ENCODE measurements around the gene TFAP2E.

The TFAP2E gene

DNA sequence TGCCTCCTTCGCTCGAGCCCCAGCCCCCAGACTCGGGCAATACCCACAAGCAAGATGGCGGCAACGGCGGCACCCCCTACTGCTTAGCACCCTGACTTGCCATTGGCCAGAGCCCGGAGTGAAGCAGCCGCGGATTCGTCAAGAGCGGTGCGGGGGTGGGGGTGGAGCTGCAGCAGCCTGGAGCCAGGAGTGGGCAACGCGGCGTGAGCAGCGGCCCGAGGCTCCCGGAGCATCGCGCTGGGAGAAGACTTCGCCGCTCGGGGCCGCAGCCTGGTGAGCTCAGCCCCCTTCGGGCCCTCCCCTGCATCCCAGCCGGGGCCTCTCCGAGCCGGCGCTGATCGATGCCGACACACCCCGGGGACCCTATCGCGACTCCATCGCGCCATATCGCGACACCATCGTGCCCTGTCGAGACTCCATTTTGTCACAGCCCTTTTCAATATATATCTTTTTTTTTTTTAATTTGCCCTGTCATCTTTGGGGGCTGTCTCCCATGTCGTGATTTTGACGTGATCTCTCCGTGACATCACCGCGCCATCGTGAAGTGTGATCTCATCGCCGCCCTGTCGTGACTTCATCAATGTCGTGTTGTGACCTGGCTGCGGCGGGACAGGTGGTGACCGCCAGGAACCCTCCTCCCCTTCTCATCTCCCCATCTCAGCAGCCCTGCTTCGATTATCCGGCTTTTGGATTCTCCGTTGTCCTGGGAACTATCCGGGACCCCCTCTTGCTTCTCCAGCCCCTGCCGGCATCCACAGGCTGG is 15.3 kb upstream of the TFAP2E start, which contains the start of gene NCDN:
TSS of gene NCDN (plus strand) at position 189 of the 763 bp plus-strand sequence. CDS start at position 581, 392 bp downstream.
- DNase-seq: peak; percentile 94

DNA sequence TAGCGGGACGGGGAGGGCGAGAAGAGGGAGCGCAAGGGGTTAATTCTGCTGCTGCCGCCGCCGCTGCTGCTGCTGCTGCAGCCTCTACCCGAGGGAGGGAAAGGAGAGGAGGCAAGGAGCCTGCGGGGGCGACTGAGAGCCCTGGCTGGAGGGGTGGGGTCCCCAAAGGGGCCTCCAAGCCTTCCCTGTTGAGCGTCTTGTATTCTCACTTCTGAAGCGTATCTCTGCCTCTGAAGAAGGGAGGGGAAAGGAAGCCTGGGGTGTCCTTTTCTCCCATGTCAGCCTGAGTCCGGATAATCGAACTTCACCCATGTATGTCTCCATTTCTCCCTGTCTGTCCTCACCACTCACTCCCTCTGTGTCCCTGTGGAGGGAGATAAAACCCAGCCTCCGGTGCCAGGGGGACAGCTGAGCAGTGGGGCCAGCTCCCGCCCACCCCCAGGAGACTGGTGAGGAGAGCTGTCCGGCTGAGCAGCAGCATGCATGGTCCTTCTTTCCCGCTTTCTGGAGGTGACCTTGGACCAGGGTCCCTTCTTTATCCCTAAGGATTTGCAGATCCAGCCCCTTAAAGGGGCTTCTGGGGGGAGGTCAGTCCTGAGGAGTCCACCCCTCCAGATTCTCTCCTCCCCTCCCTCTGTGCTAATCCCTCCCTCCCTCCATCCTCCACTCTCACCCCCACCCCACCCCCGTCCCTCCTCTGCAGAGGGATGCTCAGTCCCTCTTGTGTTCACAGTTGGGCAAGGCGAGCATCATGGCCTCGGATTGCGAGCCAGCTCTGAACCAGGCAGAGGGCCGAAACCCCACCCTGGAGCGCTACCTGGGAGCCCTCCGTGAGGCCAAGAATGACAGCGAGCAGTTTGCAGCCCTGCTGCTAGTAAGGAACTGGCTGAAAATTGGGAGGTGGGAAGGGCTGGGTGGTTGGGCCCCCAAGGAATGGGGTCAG is 14.5 kb upstream of the TFAP2E start:
- no peak for DNase-seq

DNA sequence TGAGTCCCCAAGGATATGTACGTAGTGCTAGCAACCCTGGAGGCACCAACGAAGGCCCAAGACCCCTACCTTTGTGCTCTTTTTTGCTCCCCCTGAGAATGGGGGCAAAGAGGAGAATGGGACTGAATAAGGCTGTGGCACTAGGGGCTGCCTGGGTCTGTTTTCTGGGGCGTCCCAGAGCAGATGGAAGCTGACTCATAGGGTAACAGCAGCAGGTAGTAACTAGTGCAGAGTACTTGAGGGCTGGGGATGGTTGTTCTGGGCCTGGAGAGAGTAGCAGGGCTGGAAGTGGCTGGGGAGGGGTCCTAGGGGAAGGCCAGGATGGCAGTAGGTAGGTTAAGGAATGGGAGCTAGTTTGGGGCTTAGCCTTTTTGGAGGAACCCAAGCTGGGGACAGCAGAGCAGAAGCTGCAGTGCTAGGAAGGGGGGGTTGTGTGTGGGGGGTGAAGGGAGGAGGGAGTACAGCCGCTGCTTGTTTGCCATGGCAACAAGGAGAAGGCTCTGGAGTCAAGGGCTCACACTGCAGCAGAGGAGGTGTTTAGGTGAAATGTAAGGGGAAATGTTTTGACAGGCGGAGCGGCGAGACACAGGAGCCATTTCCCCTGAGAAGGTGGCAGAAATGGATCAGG is 13.7 kb upstream of the TFAP2E start:
- DNase-seq: no peak

DNA sequence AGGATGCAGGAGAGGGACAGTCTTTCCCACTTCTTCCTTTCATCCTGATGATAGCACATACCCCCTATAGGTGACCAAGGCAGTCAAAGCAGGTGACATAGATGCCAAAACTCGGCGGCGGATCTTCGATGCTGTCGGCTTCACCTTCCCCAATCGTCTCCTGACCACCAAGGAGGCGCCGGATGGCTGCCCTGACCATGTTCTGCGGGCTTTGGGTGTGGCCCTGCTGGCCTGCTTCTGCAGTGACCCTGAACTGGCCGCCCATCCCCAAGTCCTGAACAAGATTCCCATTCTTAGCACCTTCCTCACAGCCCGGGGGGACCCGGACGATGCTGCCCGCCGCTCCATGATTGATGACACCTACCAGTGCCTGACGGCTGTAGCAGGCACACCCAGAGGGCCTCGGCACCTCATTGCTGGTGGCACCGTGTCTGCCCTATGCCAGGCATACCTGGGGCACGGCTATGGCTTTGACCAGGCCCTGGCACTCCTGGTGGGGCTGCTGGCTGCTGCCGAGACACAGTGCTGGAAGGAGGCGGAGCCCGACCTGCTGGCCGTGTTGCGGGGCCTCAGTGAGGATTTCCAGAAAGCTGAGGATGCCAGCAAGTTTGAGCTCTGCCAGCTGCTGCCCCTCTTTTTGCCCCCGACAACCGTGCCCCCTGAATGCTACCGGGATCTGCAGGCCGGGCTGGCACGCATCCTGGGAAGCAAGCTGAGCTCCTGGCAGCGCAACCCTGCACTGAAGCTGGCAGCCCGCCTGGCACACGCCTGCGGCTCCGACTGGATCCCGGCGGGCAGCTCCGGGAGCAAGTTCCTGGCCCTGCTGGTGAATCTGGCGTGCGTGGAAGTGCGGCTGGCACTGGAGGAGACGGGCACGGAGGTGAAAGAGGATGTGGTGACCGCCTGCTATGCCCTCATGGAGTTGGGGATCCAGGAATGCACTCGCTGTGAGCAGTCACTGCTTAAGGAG is 12.6 kb upstream of the TFAP2E start:
- no peak for DNase-seq

DNA sequence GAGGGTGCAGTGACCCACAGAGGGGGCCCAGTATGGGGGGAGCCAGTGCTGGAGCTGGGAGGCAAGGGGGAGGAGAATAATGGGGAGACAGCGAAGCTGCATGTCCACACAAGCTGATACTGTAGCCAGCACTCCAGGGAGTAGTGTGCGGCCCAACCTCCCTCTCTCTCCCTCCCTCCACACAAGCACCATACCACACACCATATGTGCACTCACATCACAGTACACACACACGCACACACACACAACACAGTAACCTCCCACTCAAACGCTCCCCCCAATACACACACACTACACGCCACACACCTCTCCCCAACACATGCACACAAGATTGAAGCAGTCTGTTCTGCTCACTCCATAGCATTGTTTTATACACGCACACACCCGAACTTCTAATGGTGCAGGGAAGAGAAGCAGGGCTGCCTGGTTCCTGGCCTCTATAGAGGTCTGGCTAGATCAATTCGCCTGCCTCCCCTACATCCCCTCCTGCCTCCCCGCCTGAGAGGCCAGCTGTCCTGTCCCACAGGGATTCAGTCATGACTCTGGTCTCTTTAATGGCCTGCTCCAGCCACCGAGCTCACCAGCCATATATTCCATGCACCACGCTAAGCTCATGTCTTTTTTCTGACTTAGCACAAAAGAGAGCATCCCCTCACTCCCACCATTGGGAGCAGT is 11.7 kb upstream of the TFAP2E start:
- no peak for DNase-seq

DNA sequence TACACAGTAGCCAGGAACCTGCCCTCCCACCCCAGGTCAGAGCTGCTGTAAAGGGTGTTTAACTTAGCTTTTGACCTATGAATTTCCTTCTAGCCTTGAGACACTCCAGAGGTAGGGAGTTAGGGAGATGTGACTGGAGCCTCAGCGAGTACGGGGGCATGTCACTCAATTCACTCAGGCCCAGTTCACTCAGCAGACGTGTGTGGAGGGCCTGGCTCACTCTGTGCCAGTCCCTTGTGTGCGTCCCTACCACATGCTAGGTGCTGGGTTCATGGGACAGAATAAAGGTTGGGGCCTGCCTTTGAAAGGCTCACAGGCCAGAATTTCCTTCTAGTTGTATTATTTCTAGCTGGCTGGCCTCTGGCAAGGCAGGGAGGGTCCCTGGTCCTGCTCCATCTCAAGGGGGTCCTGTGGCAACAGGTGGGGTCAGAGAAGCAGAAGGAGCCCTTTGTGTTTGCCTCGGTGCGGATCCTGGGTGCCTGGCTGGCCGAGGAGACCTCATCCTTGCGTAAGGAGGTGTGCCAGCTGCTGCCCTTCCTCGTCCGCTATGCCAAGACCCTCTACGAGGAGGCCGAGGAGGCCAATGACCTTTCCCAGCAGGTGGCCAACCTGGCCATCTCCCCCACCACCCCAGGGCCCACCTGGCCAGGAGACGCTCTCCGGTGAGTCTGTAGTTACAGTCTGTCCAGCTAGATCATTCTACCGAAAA is 11.0 kb upstream of the TFAP2E start:
- DNase-seq: no peak

DNA sequence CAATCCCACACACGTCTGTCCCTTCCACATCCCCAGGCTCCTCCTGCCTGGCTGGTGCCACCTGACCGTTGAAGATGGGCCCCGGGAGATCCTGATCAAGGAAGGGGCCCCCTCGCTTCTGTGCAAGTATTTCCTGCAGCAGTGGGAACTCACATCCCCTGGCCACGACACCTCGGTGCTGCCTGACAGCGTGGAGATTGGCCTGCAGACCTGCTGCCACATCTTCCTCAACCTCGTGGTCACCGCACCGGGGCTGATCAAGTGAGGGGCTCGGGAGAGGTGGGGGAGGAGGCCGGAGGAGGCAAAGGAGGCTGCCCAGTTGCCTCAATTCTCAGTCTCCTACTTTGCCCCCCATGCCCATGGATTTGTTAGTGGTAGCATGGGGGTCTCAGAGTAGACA is 9.9 kb upstream of the TFAP2E start:
- DNase-seq: no peak

DNA sequence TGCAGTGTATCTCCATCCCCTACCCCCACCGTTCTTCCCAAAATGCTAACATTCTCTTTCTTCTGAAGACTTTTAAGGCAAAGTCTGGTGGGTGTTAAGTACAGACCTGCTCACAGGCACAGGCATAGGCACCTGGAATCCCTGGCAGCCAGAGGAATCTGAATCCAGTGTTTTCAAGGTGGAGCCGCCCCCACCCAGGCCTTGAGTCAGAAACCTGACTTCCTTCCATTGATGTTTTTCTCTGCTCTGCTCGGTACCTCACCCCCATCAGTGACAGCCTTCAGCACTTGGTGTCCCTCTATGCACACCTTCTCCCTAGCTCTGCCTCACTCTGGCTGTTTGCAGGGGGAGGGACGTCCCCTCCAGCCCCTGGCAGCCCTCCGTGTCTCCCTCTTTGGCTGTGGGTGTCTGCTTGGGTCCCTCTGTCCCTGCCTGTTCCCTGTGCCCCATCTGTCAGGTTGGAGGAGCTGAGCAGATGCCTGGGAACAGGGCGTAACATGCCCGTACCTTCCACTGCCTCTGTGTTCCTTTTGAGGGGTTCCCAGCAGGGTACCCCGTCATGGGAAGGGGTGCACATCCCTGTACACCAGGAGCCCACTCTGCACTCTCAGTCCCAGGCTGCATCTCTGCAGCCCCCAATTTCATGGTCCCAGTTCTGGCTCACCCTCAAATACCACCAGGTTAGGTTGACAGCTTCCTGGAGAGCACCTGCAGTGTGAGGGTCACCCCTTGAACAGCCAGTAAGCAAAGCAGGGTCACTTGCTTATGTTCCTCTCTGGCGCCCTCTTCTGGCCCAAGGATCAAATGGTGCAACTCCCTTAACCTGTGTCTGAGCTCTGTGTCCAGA is 8.9 kb upstream of the TFAP2E start:
- peak; percentile 82 for DNase-seq

DNA sequence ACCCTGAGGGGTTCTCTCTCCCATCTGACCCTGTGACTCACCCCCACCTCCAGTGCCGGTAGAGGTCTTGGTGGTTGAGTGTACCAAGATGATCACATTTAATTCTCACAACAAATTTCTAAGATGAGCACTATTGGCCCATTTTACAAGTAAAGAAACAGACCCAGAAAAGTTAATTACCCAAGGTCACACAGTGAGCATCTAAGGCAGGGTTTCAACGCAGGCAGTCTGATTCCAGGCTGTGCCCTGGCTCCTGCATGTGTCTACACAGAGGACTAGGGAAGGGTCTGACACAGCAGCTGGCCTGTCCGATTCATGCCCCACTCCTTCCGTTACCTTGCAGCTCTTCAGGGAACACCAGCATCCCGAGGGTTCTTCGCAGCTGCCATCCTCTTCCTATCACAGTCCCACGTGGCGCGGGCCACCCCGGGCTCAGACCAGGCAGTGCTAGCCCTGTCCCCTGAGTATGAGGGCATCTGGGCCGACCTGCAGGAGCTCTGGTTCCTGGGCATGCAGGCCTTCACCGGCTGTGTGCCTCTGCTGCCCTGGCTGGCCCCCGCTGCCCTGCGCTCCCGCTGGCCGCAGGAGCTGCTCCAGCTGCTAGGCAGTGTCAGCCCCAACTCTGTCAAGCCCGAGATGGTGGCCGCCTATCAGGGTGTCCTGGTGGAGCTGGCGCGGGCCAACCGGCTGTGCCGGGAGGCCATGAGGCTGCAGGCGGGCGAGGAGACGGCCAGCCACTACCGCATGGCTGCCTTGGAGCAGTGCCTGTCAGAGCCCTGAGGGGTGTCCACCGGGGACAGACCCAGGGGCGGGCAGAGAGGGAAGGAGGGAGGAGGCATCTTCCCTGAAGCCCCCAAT is 8.0 kb upstream of the TFAP2E start:
- DNase-seq: no peak

DNA sequence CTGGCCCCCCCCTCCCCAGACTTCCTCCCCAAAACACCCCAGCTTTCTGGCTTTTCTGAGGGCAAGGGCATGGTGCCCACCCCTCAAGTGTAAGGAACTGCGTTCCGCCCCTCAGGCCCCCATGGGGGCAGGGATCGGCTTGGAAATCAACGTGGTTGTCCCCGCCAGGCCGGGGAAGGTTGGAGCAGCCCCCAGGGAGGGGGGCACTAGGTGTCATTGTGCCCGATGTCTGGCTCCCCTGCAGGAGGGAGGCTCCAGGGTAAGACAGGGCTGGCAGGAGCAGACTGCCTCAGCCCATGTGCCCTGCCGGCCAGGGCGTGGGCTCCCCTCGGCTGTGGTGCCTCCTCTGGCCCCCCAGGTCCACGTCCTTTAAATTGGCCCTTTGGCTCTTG is 7.4 kb upstream of the TFAP2E start:
- no peak for DNase-seq

DNA sequence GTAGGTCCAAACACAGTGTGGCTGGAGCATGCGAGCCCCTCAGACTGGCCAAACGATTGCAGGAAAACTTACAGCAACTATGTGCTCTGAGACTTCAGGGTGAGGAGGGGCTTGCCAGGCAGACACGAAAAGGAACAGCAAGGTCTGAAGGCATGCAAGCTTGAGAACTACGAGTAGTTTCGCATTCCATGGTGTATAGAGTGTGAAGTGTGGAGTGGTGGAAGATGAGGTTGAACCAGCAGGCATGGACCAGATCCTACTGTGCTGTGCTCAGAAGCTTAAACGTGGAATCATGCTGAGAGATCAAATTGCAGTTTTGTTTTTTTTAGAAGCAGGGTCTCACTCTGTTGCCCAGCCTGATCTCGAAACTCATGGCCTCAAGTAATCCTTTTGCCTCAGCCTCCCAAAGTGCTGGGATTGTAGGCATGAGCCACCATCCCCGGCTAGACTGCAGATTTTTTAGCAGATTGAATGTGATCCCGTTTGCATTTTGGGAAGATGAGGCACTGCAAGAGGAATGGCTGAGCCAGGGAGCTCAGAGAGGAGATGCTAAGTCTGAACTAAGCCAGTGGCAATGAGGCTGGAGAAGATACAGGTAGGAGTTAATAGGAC is 5.1 kb upstream of the TFAP2E start:
- no peak for DNase-seq

DNA sequence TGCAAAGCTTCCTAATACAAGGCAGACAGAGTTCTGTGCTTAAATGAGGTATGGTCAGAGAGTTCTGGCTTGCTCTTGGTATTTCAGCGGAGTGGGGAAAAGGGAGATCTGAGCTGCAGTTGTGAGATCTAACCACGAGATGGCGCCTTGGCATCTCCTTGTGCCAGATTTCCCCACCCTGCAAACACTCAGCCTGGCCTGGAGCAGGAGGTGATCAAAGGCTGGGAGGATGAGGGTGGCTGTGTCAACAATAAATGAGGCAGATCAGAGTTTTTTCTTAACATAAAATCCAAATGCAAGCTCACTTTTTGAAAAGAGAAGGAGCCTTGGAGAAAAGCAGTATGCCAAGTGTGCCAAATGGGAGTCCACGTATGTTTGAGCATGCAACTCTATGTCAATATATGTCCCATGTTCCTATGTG is 4.1 kb upstream of the TFAP2E start:
- DNase-seq: peak; percentile 57

DNA sequence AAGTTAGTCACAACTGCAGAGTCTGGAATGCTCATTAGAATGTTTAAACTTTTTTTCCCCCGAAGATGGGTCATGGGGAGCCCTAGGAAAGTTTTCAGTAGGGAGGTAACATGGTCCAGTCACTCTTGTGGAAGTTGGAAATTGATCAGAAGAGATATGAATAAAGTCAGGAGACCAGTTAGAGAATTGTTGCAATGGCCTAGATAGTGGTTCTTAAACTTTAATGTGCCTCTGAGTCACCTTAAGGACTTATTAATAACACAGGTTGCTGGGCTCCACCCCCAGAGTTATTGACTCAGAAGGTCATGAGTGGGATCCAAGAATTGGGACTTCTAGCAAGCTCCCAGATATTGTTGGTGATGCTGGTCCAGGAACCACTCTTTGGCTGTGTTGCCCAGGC is 3.2 kb upstream of the TFAP2E start:
- DNase-seq: no peak

DNA sequence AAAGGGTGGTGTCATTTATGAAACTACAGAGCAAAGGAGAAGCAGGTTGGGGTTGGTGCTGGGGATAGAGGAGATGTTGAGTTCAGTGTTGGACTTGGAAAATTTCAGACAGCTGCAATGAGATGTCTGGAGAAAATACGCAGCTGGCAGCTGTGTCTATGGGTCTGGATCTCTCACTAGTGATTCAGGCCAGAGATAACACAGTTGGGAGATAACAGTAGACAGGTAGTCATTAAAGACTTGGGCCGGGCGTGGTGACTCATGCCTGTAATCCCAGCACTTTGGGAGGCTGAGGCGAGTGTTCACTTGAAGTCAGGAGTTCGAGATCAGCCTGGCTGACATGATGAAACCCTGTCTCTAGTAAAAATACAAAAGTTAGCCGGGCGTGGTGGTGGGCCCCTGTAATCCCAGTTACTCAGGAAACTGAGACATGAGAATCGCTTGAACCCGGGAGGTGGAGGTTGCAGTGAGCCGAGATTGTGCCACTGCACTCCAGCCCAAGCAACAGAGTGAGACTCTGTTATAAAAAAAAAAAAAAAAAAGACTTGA is 2.5 kb upstream of the TFAP2E start:
- DNase-seq: no peak

DNA sequence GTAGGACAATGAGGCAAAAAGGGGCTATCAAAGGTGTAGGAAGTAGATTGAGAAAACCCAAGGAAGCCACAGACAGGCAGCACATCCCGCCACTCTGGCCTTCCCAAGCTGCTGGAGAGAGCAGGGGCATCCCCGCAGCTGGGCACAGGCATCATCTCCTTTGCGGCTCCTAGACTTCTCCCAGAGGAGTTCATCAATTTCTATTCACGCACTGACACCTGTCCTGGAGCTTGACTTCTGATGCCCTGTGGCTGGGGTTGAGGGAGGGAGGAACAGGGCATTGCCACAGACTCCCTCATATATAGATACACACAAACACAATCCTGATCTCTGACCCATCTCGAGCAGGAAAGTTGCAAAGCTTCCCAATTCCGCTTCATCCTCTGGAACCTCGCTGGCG is 1.9 kb upstream of the TFAP2E start:
- no peak for DNase-seq

DNA sequence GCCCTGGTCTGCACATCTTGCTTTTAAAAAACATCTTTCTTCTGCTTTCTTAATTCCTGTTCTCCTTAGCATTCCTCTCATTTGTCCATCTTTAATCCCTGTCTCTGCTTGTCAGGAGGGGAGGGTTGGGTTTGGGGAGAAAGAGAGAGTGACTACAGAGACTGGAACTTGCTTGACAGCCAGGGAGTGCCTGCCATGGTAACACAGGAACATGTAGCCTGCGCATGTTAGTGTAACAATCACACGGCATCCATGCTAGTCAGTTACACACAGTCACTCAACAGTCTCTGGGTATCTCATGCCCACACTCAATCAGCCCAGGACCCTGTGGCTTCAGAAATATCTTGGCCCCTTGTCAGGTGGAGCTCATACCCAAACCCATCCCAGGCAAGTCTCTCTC is 818 bp upstream of the TFAP2E start:
- no peak for DNase-seq

DNA sequence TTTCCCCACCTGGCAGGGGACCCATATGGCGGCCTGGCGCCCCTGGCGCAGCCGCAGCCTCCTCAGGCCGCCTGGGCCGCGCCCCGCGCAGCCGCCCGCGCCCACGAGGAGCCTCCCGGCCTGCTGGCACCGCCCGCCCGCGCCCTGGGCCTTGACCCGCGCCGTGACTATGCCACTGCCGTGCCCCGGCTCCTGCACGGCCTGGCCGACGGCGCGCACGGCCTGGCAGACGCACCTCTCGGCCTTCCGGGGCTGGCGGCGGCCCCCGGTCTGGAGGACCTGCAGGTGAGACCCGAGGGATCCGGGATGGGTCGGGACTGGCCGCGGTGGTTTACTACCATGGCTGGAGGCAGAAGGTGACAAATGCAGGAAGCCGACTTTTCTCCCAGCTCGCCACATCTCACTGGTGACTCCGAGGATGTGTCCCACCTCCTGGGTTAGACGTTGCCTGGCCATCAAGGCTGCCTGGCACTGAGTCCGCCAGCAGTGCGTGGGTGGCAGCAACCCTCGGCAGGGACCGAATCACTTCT is 1.1 kb downstream of the TFAP2E start:
- DNase-seq: no peak
